Psoas muscle (tissue), 8 donors: ENCODE data around the gene TECPR1. TPM values are rescaled to one million over a fixed set of nuclear protein-coding genes. Genes with fewer than 3 reads are reported as not detected.

Experiments used
- ATAC-seq, 4 donors: fragments of 200-7000 bp; cut with Tn5 transposase; one replicate each; pipeline ENCODE4 v1.9.1; 2020; ENCODE audit warnings: moderate library complexity in 3 of 4, mild to moderate bottlenecking in 2 of 4
- DNase-seq, 2 donors: peaks; one replicate each; pipeline ENCODE4 v3.0.0-alpha.2; 2020
- H3K27ac ChIP-seq: fragments of 200-600 bp; one replicate; pipeline ENCODE4 v1.8.0; 2022
- H3K27me3 ChIP-seq, 3 donors: fragments of 200-600 bp in 1 of 3; one replicate each; pipeline versions ENCODE4 v1.6.1 to v1.8.0; 2013 to 2022; ENCODE audit warnings: low read length in 2 of 3, mild to moderate bottlenecking in 2 of 3, moderate library complexity in 1 of 3; ENCODE audit not compliant: insufficient read depth in 3 of 3
- H3K36me3 ChIP-seq, 2 donors: fragments of 200-600 bp in 1 of 2; one replicate each; pipeline versions ENCODE4 v1.6.1 to v1.8.0; 2013 to 2022; ENCODE audit warnings: low read depth in 1 of 2, mild to moderate bottlenecking in 1 of 2, moderate library complexity in 1 of 2; ENCODE audit not compliant: insufficient read depth in 1 of 2
- H3K4me1 ChIP-seq: fragments of 200-600 bp; one replicate; pipeline ENCODE4 v1.8.0; 2022
- H3K4me3 ChIP-seq: fragments of 200-600 bp; one replicate; pipeline ENCODE4 v1.8.0; 2022; ENCODE audit warnings: mild to moderate bottlenecking
- H3K9me3 ChIP-seq: fragments of 200-600 bp; one replicate; pipeline ENCODE4 v1.8.0; 2022
- CTCF ChIP-seq: fragments of 200-600 bp; IDR thresholded peaks from one replicate; pipeline ENCODE4 v1.8.0; 2022; ENCODE audit warnings: antibody characterized with exemption
- WGBS, 3 donors: extraction: QIAGEN DNeasy Blood & Tissue Kit; methylation state at CpG; one replicate each; pipeline versions ENCODE4 v1.1.6 to v1.1.7; 2013; 5-methylcytosine and 5-hydroxymethylcytosine counted together
- intact Hi-C, 2 donors: fragments of 100-400 bp; cut with DNase I; formaldehyde crosslinking; loops; one replicate each; pipeline versions ENCODE4 v1.11.0 to v1.14.2; 2022
- polyA plus RNA-seq, 3 donors: library from polyadenylated mRNA; stranded (reverse); fragments of 200-250 nt; gene quantifications; one replicate each; pipeline ENCODE4 v1.2.3, GENCODE V29; 2013
- total RNA-seq, 4 donors: library from RNA; stranded (reverse); fragmentation: NEBNext Ultra II Directional in 2 of 4; extraction: Animal tissue kit (Norgen Biotek cat#: 25700) in 2 of 4; gene quantifications; one replicate each; pipeline versions ENCODE4 v1.2.1 to v1.2.4, GENCODE V29; 2021 to 2023
- donor health status: healthy with polysubstance abuse.
- donor health status: DM: no; HTN: no; CAD: no; lungs with moderate emphysema.
- donor health status: Bipolar disorder and iron deficiency.
- donor health status: healthy.
- donor health status: DM: yes; HTN: yes; CAD: no.
- donor health status: DM: no; HTN: no; CAD: no.
- donor health status: DM: no; HTN: no; CAD: no.
- donor health status: DM: yes; HTN: yes; CAD: no.

The TECPR1 gene
- total and polyA plus RNA-seq, 7 donors, result 7.0 to 23.0 (median 14.5) TPM

GRCh38 chr7:98168181-98168903 is 83.7 kb downstream of the TECPR1 start:
- Histone ChIP-seq H3K4me3 (no peak overlapping the region), H3K27me3 (no peaks in the 10 kb centered on the region), H3K27ac (peak overlapping the region; percentile 50), H3K36me3 (peaks cover 4 to 17% of the 10 kb centered on the region in 2 donors), H3K4me1 (peaks cover 25% of the 10 kb centered on the region), H3K9me3 (no peaks in the 10 kb centered on the region)
- TF ChIP-seq CTCF, result peak; percentile 90
- WGBS, 3 donors, result 61 to 67% (median 62%) methylated on average over 17 of the region's 17 CpGs
- intact Hi-C loops, result loop anchor here (1.0 to 5.0 kb wide), 5 partner anchors 36 to 148 kb away; partner anchors contain the start of gene LMTK2 (in 1 of the 2)
- DNase-seq (peak in 1 of 2 donors; percentile 62), ATAC-seq (peak; percentile 86 to 93 (median 90))

- peaks cover 4 to 14% of the 10 kb centered on the region in 2 donors for H3K36me3 ChIP-seq
- H3K27me3 ChIP-seq, result no peaks in the 10 kb centered on the region
- intact Hi-C loops, result loop anchor here (1.0 to 5.0 kb wide), 5 partner anchors 35 to 147 kb away; partner anchors contain the start of gene LMTK2 (in 1 of the 2)
- H3K4me1 ChIP-seq, result peaks cover 25% of the 10 kb centered on the region
- no peak for DNase-seq
- no peak overlapping the region for H3K4me3 ChIP-seq
- H3K9me3 ChIP-seq, result no peaks in the 10 kb centered on the region
- WGBS, 3 donors, result 90 to 92% (median 90%) methylated on average over 15 of the region's 15 CpGs
- TF ChIP-seq CTCF, result no peak
- no peak for ATAC-seq
- no peak overlapping the region for H3K27ac ChIP-seq
Measured at GRCh38 chr7:98167653-98168052, 84.4 kb downstream of the TECPR1 start.

GRCh38 chr7:98166668-98166970 is 85.4 kb downstream of the TECPR1 start:
- H3K9me3 ChIP-seq, result no peaks in the 10 kb centered on the region
- intact Hi-C loops, result loop anchor here (5.0 kb wide), 2 partner anchors 34 to 144 kb away; no protein-coding TSS in a partner anchor
- 70 to 87% (median 75%) methylated on average over 2 of the region's 2 CpGs for WGBS, 3 donors
- H3K36me3 ChIP-seq, result peaks cover 0 to 5% of the 10 kb centered on the region in 2 donors
- DNase-seq (no peak), ATAC-seq (no peak)
- TF ChIP-seq CTCF, result no peak
- H3K4me3 ChIP-seq, result no peak overlapping the region
- no peak overlapping the region for H3K27ac ChIP-seq
- H3K4me1 ChIP-seq, result peaks cover 25% of the 10 kb centered on the region
- H3K27me3 ChIP-seq, result no peaks in the 10 kb centered on the region

- H3K27me3 ChIP-seq, result no peaks in the 10 kb centered on the region
- no peaks in the 10 kb centered on the region for H3K36me3 ChIP-seq
- intact Hi-C loops, result loop anchor here (5.0 kb wide), 2 partner anchors 34 to 144 kb away; no protein-coding TSS in a partner anchor
- peak in 1 of 2 donors; percentile 76 for DNase-seq
- peak; percentile 49 for TF ChIP-seq CTCF
- peaks cover 25% of the 10 kb centered on the region for H3K4me1 ChIP-seq
- no peak overlapping the region for H3K27ac ChIP-seq
- WGBS, 3 donors, result 63 to 77% (median 71%) methylated on average over 17 to 18 of the region's 18 CpGs
- H3K9me3 ChIP-seq, result no peaks in the 10 kb centered on the region
- ATAC-seq, result peak; percentile 20 to 72 (median 65)
- no peak overlapping the region for H3K4me3 ChIP-seq
Measured at GRCh38 chr7:98165827-98166667, 86.0 kb downstream of the TECPR1 start.

Other genes starting within 250 kb of the TECPR1 start
- 10 to 100 TPM; 12.7 to 25.0 (median 16.1) TPM for gene LMTK2, start 145.4 kb downstream of the TECPR1 start, total RNA-seq
- 10 to 100 TPM in 1 of 3 donors, 1 to 10 TPM in 2; 3.6 to 13.5 (median 4.8) TPM for gene LMTK2, start 145.4 kb downstream of the TECPR1 start, polyA plus RNA-seq
- gene BHLHA15, start 40.8 kb downstream of the TECPR1 start, total RNA-seq, result not detected
- not detected for gene BHLHA15, start 40.8 kb downstream of the TECPR1 start, polyA plus RNA-seq
- 100 to 1,000 TPM; 231 to 529 (median 366) TPM for gene BRI3, start 29.5 kb upstream of the TECPR1 start, total RNA-seq
- 100 to 1,000 TPM; 301 to 509 (median 443) TPM for gene BRI3, start 29.5 kb upstream of the TECPR1 start, polyA plus RNA-seq
- 1 to 10 TPM in 3 of 4 donors, under 1 TPM in 1; 0.80 to 3.0 (median 1.7) TPM for gene BAIAP2L1, start 148.9 kb upstream of the TECPR1 start, total RNA-seq
- 1 to 10 TPM in 1 of 3 donors, under 1 TPM in 2; 0.80 to 1.2 (median 0.90) TPM for gene BAIAP2L1, start 148.9 kb upstream of the TECPR1 start, polyA plus RNA-seq